Calu3 (cell line): ENCODE measurements around the gene DNM1L. TPM values are rescaled to one million over a fixed set of nuclear protein-coding genes. Genes with fewer than 3 reads are reported as not detected.

Experiments
- BruUV-seq: library from RNA; stranded (reverse); fragments of 400-500 nt; replicated peaks from 2 replicates; lab custom pipeline; 2021; lab: Mats Ljungman, UMichigan
- CTCF ChIA-PET: fragments of 300-600 bp; sonication (Branson Sonifier 250); formaldehyde crosslinking; loops from one replicate; lab custom pipeline; 2022; ENCODE audit warnings: antibody characterized with exemption; lab: Charles Lee
- DNase-seq: peaks from one replicate; pipeline ENCODE4 v3.0.0; 2022
- H3K27ac Mint-ChIP-seq: one replicate; pipeline ENCODE4 v1.8.0; 2022; ENCODE audit warnings: mixed read lengths; ENCODE audit not compliant: unreplicated experiment
- H3K27me3 Mint-ChIP-seq: one replicate; pipeline ENCODE4 v1.8.0; 2022; ENCODE audit warnings: mixed read lengths; ENCODE audit not compliant: unreplicated experiment
- H3K36me3 Mint-ChIP-seq: one replicate; pipeline ENCODE4 v1.8.0; 2022; ENCODE audit warnings: mild to moderate bottlenecking, moderate library complexity, mixed read lengths; ENCODE audit not compliant: insufficient read depth, unreplicated experiment
- H3K4me1 Mint-ChIP-seq: one replicate; pipeline ENCODE4 v1.8.0; 2022; ENCODE audit warnings: mild to moderate bottlenecking, low read depth, mixed read lengths; ENCODE audit not compliant: unreplicated experiment
- H3K4me3 Mint-ChIP-seq: one replicate; pipeline ENCODE4 v1.8.0; 2022; ENCODE audit warnings: mild to moderate bottlenecking, low read depth, moderate library complexity, mixed read lengths; ENCODE audit not compliant: unreplicated experiment
- H3K9me3 Mint-ChIP-seq: one replicate; pipeline ENCODE4 v1.8.0; 2022; ENCODE audit warnings: low read depth, mixed read lengths; ENCODE audit not compliant: unreplicated experiment
- CTCF ChIP-seq: fragments of 200-600 bp; IDR thresholded peaks from one replicate; pipeline ENCODE4 v1.8.0; 2022; ENCODE audit warnings: antibody characterized with exemption; ENCODE audit not compliant: unreplicated experiment
- intact Hi-C: fragments of 100-400 bp; cut with micrococcal nuclease; formaldehyde crosslinking; loops from one replicate; pipeline ENCODE4 v1.10.0; 2022; ENCODE audit not compliant: unreplicated experiment
- total RNA-seq: library from RNA; stranded (reverse); gene quantifications from 2 replicates; pipeline ENCODE4 v1.2.3, GENCODE V29; 2022

Gene DNM1L
- total RNA-seq, 1 experiment from 2014 or later, result 77.3 TPM

GRCh38 chr12:32661706-32662105 is 17.4 kb upstream of the DNM1L start:
- BruUV-seq, result no TSS peak
- no peaks in the 10 kb centered on the region for H3K36me3 Mint-ChIP-seq
- intact Hi-C loops, result no loop called here
- DNase-seq, result no peak
- H3K27ac Mint-ChIP-seq, result no peak overlapping the region
- H3K9me3 Mint-ChIP-seq, result no peaks in the 10 kb centered on the region
- H3K4me1 Mint-ChIP-seq, result no peaks in the 10 kb centered on the region
- no peak for TF ChIP-seq CTCF
- H3K27me3 Mint-ChIP-seq, result no peaks in the 10 kb centered on the region
- CTCF ChIA-PET, result no interaction called here
- no peak overlapping the region for H3K4me3 Mint-ChIP-seq

GRCh38 chr12:32662665-32663064 is 16.4 kb upstream of the DNM1L start:
- intact Hi-C loops, result no loop called here
- BruUV-seq, result no TSS peak
- Mint-ChIP-seq H3K27ac (no peak overlapping the region), H3K9me3 (no peaks in the 10 kb centered on the region), H3K4me3 (no peak overlapping the region), H3K36me3 (no peaks in the 10 kb centered on the region), H3K4me1 (no peaks in the 10 kb centered on the region), H3K27me3 (no peaks in the 10 kb centered on the region)
- DNase-seq, result no peak
- CTCF ChIA-PET, result no interaction called here
- no peak for TF ChIP-seq CTCF

DNA sequence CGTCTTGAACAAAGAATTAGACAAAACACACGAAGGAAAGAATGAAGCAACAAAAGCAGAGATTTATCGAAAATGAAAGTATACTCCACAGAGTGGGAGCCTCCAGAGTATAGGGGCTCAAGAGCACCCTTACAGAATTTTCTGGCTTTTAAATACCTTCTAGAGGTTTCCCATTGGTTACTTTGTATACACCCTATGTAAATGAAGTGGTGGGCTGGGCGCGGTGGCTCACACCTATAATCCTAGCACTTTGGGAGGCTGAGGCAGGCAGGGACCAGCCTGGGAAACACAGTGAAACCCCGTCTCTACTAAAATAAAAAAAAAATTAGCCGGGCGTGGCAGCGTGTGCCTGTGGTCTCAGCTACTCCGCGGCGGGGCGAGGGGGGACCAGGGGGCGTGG is 13.1 kb upstream of the DNM1L start:
- Mint-ChIP-seq H3K4me1 (no peaks in the 10 kb centered on the region), H3K36me3 (no peaks in the 10 kb centered on the region), H3K27me3 (no peaks in the 10 kb centered on the region), H3K9me3 (peaks cover 5% of the 10 kb centered on the region), H3K27ac (no peak overlapping the region), H3K4me3 (no peak overlapping the region)
- DNase-seq, result no peak
- BruUV-seq, result no TSS peak
- no peak for TF ChIP-seq CTCF
- CTCF ChIA-PET, result no interaction called here
- intact Hi-C loops, result no loop called here

- CTCF ChIA-PET, result no interaction called here
- Mint-ChIP-seq H3K27me3 (no peaks in the 10 kb centered on the region), H3K36me3 (no peaks in the 10 kb centered on the region), H3K27ac (no peak overlapping the region), H3K4me3 (no peak overlapping the region), H3K4me1 (no peaks in the 10 kb centered on the region), H3K9me3 (peaks cover 5% of the 10 kb centered on the region)
- no peak for DNase-seq
- no TSS peak for BruUV-seq
- TF ChIP-seq CTCF, result no peak
- intact Hi-C loops, result no loop called here
Observed at GRCh38 chr12:32669584-32669983, 9.5 kb upstream of the DNM1L start.
